Astrocyte of the spinal cord (primary cell): ENCODE measurements around the gene TEKT2.

Experiments
- DNase-seq: peaks from one replicate; pipeline ENCODE4 v3.0.0; 2011; ENCODE audit warnings: low read depth, low spot score
- H3K4me3 ChIP-seq: 2 replicates; pipeline ENCODE4 v1.5.1; 2011; ENCODE audit warnings: low read depth, mild to moderate bottlenecking, low read length, moderate library complexity
- in situ Hi-C: cut with HindIII; loops from 2 replicates; pipeline ENCODE4 v1.10.0; 2017; ENCODE audit warnings: low sequenced_read_pairs
- TF ChIP-seq, protein P1 (sequence below): IDR thresholded peaks from 2 replicates; pipeline ENCODE4 v1.5.1; 2012; ENCODE audit warnings: low read depth, mild to moderate bottlenecking, low read length, inconsistent platforms

TEKT2 gene

DNA sequence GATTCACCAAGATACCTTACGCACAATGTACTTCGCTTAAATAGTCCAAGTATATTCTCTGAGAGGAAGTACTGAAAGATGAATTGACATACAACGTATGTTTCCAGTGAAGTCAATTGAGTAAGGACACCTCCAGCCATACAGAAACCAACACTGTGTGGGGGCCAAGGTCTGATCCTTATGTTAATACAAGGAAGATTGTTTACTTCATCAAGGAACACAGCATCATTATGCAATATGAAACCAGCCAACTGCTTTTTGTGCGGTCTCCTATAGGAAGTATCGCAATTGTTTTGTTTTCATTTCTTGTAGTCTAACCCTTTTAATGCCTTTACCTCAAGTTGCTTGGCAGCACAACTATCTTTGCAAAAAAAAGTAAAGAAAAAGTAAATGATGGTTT is 28.2 kb upstream of the TEKT2 start:
- H3K4me3 ChIP-seq, result no peak overlapping the region
- no peak for DNase-seq
- in situ Hi-C loops, result no loop called here
- TF ChIP-seq, protein P1, sequence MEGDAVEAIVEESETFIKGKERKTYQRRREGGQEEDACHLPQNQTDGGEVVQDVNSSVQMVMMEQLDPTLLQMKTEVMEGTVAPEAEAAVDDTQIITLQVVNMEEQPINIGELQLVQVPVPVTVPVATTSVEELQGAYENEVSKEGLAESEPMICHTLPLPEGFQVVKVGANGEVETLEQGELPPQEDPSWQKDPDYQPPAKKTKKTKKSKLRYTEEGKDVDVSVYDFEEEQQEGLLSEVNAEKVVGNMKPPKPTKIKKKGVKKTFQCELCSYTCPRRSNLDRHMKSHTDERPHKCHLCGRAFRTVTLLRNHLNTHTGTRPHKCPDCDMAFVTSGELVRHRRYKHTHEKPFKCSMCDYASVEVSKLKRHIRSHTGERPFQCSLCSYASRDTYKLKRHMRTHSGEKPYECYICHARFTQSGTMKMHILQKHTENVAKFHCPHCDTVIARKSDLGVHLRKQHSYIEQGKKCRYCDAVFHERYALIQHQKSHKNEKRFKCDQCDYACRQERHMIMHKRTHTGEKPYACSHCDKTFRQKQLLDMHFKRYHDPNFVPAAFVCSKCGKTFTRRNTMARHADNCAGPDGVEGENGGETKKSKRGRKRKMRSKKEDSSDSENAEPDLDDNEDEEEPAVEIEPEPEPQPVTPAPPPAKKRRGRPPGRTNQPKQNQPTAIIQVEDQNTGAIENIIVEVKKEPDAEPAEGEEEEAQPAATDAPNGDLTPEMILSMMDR, result no peak

DNA sequence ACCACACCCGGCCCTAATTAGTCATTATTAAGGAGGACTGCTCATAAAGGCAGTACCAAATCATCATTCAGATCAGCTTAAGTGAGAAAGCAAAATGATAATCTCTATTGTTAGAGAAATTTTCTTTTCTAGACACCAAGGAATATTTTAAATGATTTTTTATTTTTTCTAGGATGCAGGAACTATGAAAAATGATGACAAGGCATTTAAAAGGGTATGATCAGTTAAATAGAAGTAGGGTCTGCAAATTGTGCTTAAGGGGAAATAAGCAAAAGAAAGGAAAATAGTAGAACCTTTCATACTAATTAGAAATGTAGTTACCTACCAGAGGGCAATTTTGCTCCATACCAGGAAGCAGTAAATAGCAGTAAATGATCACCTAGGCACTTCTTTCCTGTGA is 21.6 kb upstream of the TEKT2 start:
- DNase-seq, result no peak
- TF ChIP-seq, protein P1, result no peak
- in situ Hi-C loops, result no loop called here
- H3K4me3 ChIP-seq, result no peak overlapping the region

DNA sequence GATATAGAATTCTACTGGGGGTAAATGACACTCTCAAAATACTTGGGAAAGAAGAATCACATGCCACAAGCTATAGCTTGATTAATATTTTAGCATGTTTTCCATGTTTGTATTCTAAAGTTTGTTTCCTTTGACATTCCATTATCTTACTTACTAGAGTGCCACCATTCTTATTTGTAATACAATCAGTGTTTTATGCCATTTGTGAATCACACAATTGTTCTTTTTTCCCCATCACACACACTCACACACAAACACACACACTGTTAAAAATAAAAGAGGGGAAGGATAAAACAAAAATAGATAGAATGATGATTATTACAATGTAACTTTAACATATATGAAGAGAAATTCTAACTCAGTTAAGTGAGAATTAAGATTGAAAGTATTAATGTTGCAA is 16.0 kb upstream of the TEKT2 start:
- in situ Hi-C loops, result no loop called here
- no peak overlapping the region for H3K4me3 ChIP-seq
- TF ChIP-seq, protein P1, result no peak
- no peak for DNase-seq

DNA sequence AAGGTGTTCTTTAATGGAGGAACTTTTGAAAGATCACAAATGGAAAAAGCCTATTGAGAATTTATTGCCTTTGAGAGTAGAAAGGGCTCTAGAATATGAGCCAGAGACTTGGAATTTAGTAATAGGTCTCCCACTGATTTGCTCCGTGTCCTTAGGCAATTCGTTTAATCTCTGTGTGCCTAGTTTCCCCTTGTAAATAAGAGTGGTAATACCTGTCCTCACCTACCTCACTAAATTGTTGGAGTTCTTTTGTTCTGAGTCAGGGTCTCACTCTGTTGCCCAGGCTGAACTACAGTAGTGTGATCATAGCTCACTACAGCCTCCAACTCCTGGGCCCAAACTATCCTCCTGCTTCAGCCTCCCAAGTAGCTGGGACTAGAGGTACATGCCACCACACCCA is 15.0 kb upstream of the TEKT2 start:
- in situ Hi-C loops, result no loop called here
- no peak for DNase-seq
- TF ChIP-seq, protein P1, result no peak
- H3K4me3 ChIP-seq, result no peak overlapping the region

DNA sequence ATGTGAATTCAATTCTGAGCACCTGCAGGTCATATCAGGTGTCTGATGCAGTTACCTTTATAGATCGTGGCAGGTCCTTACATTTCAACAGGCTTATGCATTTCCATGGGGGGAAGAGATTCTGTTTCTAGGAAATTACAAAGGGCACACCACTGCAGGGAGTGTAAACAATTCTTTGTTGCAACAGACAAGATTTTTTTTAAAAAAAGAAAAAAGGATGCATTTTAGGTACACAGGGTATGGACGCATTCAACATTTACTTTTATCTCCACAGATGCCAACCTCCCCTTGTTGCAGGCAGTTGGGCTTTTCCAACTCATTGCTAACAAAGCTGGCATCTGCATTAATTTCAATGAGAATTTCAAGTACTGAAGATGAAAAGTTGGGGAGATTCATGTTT is 13.5 kb upstream of the TEKT2 start:
- TF ChIP-seq, protein P1, result no peak
- in situ Hi-C loops, result no loop called here
- no peak for DNase-seq
- H3K4me3 ChIP-seq, result no peak overlapping the region

DNA sequence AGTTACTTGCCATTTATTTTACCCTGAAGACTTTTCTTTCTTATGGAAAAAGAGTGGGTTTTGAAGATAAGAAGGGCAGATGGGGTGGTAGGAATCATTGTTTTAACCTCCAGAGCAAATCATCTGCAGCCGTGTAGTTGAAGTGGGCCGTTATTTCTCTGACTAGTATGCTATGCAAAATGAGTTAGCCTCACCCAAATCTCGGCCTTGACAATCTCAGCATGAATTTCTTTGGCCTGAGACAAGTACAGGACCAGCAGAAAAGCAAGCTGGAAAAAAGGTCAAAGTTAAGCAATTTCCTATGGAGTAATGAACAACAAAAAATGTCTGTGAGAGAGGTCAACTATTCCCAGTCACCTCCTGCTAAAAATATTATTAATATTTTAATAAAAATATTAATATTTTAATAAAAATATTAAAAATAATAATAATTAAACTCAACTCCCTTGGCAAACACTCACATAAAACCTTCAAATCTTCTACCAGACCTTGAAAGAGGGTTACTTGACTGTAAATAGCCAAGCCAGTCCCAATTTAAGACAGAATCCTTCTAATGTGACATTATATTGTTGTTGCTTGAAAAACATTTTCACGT is 6.8 kb upstream of the TEKT2 start:
- no peak for DNase-seq
- H3K4me3 ChIP-seq, result no peak overlapping the region
- in situ Hi-C loops, result no loop called here
- TF ChIP-seq, protein P1, result no peak

DNA sequence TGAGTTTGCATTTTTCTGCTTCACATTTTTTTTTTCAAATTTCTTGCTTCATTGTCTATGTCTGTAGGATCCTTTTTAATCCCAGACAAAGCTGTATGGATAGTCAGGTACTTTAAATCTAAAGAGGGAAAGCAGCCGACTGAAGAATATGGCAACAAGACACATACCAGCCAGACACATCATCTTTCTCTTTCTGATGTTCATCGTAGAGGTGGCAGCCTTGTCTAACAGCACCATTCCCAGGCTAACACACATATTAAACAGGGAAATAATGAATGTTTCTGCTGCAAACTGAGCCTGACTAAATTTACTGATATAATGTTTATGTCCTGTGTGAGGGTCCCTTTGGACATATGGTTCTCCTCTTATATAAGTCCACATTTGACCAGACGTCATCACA is 3.7 kb upstream of the TEKT2 start:
- in situ Hi-C loops, result no loop called here
- TF ChIP-seq, protein P1, result no peak
- DNase-seq, result no peak
- H3K4me3 ChIP-seq, result no peak overlapping the region
